ENCODE data around the gene SEPHS1.

DNA sequence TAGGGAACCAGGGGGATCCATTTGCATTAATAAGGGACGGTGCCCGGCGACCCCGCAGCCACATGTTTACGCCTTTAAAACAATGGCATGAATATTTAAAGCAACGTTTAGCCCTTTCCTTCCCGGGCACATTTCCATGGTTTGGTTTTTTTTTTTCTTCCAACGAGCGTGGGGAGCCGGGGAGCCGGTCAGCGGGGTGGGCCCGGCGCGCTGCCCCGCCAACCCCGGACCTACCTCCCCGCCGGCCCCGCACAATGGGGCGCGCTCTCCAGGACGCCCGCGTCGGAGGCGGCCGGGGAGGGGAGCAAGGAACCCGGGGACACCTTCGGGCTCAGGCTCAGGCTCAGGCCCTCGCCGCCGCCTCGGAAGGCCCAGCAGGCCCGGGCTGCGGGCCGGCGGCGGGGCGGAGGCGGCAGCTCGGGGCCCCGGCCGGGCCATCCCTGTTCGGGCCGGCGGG lies 1.0 kb downstream of the SEPHS1 start:
- TF ChIP-seq, protein P1, sequence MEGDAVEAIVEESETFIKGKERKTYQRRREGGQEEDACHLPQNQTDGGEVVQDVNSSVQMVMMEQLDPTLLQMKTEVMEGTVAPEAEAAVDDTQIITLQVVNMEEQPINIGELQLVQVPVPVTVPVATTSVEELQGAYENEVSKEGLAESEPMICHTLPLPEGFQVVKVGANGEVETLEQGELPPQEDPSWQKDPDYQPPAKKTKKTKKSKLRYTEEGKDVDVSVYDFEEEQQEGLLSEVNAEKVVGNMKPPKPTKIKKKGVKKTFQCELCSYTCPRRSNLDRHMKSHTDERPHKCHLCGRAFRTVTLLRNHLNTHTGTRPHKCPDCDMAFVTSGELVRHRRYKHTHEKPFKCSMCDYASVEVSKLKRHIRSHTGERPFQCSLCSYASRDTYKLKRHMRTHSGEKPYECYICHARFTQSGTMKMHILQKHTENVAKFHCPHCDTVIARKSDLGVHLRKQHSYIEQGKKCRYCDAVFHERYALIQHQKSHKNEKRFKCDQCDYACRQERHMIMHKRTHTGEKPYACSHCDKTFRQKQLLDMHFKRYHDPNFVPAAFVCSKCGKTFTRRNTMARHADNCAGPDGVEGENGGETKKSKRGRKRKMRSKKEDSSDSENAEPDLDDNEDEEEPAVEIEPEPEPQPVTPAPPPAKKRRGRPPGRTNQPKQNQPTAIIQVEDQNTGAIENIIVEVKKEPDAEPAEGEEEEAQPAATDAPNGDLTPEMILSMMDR (IDR thresholded peaks at IDR 0.05): no peak
- no peak for TF ChIP-seq POLR2A (IDR thresholded peaks at IDR 0.05)

Data from right lobe of liver (tissue), 4 donors.